Stimulated activated naive B cell treated with anti-CD40 and anti-IgM and Interleukin-4, amounts not matched to agents 10 μg/mL and 1 μg/mL and 100 μg/mL, for 72 hours (primary cell): ENCODE data around the gene ZNF480.

Source experiments
- ATAC-seq, 2 donors: fragments of 150-1000 bp; cut with Tn5 transposase; replicated peaks; 2 replicates each; pipeline ENCODE4 v1.10.0; 2021; ENCODE audit warnings: moderate library complexity in 1 of 2
- DNase-seq: peaks from one replicate; pipeline ENCODE4 v3.0.0; 2021
- H3K27ac Mint-ChIP-seq: one replicate; pipeline ENCODE4 v1.8.0; 2022; ENCODE audit warnings: mild to moderate bottlenecking, mixed read lengths
- H3K27me3 Mint-ChIP-seq, 2 donors: one replicate each; pipeline ENCODE4 v1.8.0; 2022; ENCODE audit warnings: mixed read lengths in 2 of 2
- H3K36me3 Mint-ChIP-seq, 2 donors: one replicate each; pipeline ENCODE4 v1.8.0; 2022; ENCODE audit warnings: mixed read lengths in 2 of 2, mild to moderate bottlenecking in 1 of 2
- H3K4me1 Mint-ChIP-seq, 2 donors: one replicate each; pipeline ENCODE4 v1.8.0; 2022; ENCODE audit warnings: mixed read lengths in 2 of 2, mild to moderate bottlenecking in 1 of 2
- H3K4me3 Mint-ChIP-seq, 2 donors: one replicate each; pipeline ENCODE4 v1.8.0; 2022; ENCODE audit warnings: mild to moderate bottlenecking in 2 of 2, mixed read lengths in 2 of 2, moderate library complexity in 1 of 2
- H3K9me3 Mint-ChIP-seq, 2 donors: one replicate each; pipeline ENCODE4 v1.8.0; 2022; ENCODE audit warnings: mixed read lengths in 2 of 2, mild to moderate bottlenecking in 1 of 2

Gene ZNF480

DNA sequence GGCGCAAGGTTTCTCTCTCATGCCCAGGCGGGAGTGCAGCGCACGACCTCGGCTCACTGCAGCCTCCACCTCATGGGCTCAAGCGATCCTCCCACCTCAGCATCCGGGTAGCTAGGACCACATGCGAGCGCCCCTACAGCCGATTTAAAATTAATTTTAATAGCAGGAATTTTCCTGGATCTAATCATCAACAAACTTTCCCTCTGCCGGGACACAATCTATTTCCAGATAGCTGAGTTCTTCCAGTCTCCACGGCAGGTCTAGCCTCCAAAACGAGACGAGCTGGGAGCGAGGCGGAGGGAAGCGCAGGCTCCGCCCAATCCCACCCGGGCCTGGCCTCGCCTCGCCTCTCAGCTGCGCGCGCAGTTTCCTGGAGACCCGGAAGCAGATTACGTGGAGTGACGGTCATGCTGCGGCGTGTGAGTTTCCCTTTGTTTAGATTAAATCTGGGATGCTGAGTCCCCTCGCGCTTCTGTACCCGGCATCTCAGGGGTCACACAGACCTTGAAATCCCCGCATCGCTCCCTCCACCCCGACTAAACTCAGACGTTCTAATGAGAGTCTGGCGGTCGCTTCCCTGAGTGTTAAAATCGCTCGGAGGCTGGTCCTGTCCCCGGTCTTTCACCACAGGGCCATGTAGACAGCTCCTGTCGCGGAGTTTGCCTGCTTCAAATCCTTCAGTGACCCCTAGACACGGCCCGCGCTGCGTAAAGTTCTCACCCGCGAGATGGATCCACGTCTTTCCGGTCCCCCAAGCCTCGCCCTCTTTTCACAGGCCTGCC is 72.8 kb downstream of the ZNF480 start, which contains the start of gene ZNF880:
Gene ZNF880 (plus strand): TSS at position 365 of the 782 bp plus-strand sequence. CDS start 43 bp downstream, at position 408.
- DNase-seq, result peak; percentile 89
- Mint-ChIP-seq H3K36me3 (peaks cover 63 to 64% of the 10 kb centered on the region in 2 donors), H3K9me3 (peaks cover 19 to 23% of the 10 kb centered on the region in 2 donors), H3K4me1 (peaks cover 6 to 19% of the 10 kb centered on the region in 2 donors), H3K27me3 (no peaks in the 10 kb centered on the region), H3K4me3 (peak within 1 kb of the TSS; percentile 97), H3K27ac (peak within 1 kb of the TSS; percentile 100)
- ATAC-seq, result peak; percentile 98

- Mint-ChIP-seq H3K36me3 (peaks cover 63 to 66% of the 10 kb centered on the region in 2 donors), H3K9me3 (peaks cover 21 to 25% of the 10 kb centered on the region in 2 donors), H3K27me3 (no peaks in the 10 kb centered on the region), H3K4me1 (peaks cover 6 to 19% of the 10 kb centered on the region in 2 donors), H3K4me3 (peak overlapping the region; percentile 97), H3K27ac (peak overlapping the region; percentile 100)
- DNase-seq (no peak), ATAC-seq (no peak)
These were observed 73.4 kb downstream of the ZNF480 start for GRCh38 chr19:52370341-52370710.
